Left renal cortex interstitium (tissue), 4 donors: ENCODE results near the gene NLGN1. TPM values are rescaled to one million over a fixed set of nuclear protein-coding genes. Genes with fewer than 3 reads are reported as not detected.
"Not testable (repeated sequence)": the region's sequence is repeated elsewhere in the genome, so short reads cannot be mapped to it uniquely, and the experiment has no call there.

Experiments used
- DNase-seq, 4 donors: peaks; one replicate each; pipeline ENCODE4 v3.0.0-alpha.2; 2013; ENCODE audit warnings: low read depth in 4 of 4, low spot score in 2 of 4, missing footprints in 1 of 4
- polyA plus RNA-seq, 4 donors: library from polyadenylated mRNA; unstranded; fragments of 120-200 nt; gene quantifications; one replicate each; pipeline ENCODE4 v1.2.1, GENCODE V29; 2013; ENCODE audit not compliant: insufficient read length in 4 of 4

NLGN1 gene
- polyA plus RNA-seq, 4 donors: 1.7 to 3.9 (median 2.8) TPM

DNA sequence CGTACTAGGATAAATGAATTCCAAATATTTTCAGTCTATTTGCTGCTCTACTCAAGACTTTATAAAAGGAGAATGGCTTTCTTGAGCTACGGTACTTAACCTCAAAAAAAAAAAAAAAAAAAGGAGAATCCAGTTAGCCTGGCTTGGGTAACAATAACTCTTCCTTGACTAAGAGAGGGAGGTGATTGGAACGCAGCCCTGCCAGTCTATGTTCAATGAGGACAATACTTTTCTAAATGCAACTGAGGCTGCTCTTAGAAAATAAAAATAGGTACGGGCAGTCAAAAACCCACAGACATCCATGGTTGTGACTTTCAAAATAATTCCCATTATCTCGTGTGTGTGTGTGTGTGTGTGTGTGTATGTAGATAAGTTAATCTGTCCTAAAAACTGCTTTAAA lies 799.9 kb downstream of the NLGN1 start:
- DNase-seq: no peak

DNA sequence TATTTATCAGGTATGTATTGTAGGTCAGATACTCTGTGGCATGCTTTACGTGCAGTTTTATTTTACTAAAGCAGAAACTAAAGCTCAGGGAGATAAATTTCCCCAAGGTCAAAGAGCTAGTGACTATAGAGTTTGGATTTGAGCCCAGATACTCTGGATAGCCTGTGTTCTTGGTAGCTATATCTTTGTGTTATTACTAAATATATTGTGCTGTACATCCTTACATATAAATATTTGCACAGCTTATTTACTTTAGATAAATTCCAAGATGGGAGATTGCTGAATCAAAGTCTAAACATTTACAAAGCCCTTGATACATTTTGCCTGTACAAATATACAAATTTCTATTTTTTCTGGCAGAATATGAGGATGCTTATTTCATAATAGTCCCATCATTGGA lies 800.7 kb downstream of the NLGN1 start:
- DNase-seq: peak in 1 of 4 donors; percentile 31

DNA sequence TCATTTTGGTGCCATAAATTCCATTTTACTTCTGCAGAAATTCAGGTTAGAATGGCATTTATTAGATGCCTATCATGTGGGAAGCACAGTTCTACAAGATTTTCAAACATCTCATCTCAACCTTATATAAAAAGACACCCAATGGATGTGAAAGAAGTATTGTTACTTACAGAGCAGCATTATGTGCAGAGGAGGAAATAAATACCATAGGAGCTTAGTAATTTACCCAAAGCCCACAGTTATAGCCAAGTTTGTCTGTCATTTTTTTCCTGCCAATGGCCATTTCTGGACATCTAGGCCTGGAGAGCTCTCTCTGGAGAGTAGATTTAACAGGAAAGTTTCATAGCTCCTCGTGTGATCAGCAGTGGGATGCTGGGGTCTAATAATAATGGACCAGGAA lies 802.2 kb downstream of the NLGN1 start:
- no peak for DNase-seq

DNA sequence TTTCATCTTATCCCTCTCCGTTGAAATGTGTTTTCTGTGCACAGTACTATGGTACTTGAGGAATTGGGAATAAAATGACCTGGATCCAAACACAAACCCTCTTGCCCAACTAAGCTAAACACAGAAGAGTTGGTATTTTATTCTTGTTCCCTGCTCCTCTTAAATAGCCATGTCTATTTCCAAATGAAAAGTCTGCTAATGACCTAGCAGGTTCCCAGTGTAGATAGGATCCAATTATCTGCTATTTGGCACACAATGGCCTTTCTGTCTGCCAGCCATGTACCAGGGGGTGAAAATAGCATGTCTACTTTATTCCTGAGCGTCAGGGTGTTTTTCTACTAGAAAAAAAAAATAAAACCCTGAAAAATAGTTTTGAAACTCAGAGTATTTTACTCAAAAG lies 804.6 kb downstream of the NLGN1 start:
- DNase-seq: no peak

DNA sequence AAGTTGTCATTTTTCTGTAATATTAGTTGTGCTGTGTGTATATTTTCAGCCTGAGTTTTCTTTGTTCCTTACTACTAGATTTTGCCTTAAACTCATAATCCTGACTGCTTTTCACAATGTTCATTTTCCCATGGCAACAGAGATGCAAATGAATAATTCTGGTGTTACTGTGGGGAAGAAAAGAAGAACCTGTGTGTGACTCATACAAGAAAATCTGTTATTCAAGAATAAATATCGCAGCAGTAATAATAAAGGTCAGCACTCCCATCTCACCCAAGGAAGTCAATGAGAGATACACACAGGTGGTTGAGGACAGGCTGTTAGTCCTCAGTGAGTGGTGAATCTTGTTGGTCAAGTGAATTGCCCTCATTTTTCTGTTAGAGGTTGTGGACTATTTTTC lies 805.0 kb downstream of the NLGN1 start:
- no peak for DNase-seq

DNA sequence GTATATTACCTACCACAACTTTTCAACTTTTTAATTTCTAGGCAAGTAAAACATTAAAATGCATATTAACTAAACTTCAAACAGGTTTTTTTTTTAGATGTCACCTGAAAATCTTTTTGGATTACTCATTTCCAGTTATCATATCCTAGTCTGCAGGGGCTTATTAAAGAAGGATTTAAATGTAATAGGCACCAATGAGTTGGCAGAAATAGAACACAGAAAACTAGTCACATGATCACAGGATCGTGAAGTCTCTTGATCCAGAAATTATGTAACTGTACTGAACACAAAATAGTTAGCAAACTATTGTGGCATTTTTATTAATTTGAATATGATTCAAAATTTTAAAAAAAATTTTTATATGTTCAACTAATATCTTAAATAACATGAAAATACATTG lies 807.2 kb downstream of the NLGN1 start:
- no peak for DNase-seq

DNA sequence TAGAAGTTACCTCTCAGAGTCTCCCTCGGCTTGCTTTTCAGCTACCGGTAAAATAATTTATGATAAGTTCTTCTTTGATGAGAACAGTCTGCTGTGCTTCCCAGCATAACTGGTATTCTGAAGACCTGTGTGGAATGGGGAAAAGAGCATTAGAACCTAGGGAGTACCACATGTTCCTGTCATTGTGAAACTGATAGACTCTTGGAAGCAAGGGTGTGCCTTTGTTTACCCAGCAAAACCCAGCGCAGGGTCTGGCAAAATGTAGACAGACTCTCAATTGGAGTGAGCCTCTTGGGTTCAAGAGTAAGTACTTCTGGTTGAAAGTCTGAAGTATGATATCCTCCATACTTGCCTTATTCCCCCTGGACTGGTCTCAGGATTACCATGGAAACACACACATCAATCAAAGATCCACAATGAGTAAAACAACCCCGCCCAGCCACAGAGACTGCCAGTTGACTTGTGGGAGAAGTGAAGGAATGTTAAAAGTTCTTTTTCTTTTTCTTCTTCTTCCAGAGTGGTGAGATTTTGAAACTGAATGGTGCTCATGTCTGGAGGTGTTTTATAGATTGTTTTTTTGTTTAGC lies 809.2 kb downstream of the NLGN1 start:
- DNase-seq: no peak

DNA sequence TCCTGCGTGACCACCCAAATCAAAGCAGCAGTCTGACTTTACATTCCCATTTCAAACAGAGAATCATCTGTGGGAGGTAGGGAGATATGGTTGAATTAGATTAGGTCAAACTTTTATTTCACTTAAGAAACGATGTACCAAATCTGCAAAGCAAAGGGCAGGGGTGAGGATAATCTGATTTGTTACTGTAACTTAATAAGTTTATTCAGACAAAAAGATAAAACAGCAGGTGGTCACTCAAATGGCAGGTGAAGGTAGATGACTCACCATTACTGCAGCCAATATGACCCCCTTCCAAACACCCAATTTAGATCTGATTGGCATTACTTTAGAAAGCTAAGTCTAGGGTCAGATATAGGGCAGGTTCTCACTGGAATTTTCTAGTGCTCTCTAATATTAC lies 810.6 kb downstream of the NLGN1 start:
- DNase-seq: no peak

DNA sequence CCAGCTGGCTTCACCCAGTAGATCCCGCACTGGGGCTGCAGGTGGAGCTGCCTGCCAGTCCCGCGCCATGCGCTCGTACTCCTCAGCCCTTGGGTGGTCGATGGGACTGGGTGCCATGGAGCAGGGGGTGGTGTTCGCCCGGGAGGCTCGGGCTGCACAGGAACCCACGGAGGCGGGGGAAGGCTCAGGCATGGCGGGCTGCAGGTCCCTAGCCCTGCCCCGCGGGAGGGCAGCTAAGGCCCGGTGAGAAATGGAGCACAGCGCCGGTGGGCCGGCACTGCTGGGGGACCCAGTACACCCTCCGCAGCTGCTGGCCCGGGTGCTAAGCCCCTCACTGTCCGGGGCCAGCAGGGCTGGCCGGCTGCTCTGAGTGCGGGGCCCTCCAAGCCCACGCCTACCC lies 814.4 kb downstream of the NLGN1 start:
- DNase-seq: not testable (repeated sequence)

DNA sequence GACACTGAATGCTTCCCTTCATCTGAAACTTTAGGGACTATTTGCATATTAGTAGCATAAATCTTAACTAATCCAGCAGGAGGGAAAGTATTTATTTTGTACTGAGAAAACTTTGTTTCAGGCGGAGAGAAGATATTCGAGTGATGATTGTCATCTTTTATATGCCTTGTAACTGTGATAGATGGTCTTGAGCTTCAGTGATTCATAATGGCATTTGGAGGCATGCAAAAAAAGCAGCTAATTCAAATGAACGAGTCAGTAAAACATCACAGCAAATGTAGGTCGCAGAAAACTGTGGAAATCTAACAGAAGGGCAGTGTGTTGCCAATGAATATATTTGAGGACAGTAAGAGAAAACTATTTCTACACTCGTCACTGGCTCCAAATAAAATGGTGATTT lies 817.9 kb downstream of the NLGN1 start:
- DNase-seq: no peak

DNA sequence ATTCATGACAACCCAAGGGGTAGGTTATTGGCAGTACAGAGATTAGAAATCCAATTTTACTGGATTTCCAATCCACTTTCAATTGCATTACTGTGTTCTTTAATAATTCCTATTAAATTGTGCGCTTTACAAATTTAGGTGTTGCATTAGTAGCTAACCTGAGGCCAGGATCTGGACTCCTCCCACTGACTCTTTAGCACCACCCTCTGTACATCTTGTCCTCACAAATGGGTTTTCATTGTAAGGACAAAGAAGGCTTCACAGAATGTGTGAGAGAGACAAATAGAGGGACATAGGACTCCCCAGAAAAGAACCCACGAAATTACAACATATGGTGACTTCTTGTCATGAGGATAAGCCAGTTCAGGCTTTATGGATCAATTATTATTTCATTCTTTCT lies 818.5 kb downstream of the NLGN1 start:
- no peak for DNase-seq

DNA sequence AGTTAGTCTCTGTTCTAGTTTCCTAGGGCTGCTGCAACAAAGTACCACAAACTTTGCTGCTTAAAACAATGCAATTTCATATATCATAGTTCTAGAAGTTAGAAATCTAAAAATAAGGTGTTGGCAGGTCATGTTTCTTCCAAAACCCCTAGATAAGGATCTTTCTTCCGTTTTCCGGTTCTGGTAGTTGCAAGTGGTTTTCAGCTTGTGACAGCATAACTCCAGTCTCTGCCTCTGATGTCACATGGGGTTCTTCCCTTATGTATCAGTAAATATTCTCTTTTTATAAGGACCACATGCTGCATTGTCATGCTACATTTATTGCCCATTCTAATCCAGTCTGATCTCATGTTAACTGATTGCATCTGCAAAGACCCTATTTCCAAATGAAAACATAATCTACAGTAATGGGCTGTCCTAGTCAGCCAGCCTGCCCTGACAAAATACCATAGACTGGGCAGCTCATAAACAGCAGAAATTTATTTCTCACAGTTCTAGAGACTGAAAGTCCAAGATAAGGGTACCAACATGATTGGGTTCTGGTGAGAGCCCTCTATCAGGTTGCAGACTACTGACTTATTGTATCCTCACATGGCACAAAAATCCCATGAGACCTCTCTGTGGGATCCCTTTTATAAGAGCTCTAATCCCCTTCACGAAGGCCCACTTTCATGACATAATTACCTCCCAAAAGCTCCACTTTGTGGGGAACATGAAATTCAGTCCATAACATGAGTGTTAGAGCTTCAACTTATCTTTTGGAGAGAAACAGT lies 819.6 kb downstream of the NLGN1 start:
- no peak for DNase-seq

DNA sequence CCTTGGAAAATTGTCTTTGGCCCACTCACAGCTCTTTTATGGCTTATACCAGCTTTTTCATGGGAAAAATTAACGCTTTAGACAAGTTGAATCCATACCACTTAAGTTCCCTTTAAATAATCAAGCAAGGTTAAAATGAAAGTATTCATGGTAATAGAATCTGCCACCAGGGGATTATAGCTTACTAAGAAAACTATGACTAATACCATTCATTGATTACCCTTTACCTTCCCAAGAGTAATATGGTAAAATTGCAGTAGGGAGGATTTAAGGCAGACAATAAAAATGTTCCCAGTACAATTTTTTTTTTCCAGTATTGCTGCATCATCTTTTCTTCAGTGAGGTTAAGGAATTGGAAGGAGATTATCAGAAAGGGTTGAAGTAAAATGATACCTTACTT lies 820.5 kb downstream of the NLGN1 start:
- no peak for DNase-seq

DNA sequence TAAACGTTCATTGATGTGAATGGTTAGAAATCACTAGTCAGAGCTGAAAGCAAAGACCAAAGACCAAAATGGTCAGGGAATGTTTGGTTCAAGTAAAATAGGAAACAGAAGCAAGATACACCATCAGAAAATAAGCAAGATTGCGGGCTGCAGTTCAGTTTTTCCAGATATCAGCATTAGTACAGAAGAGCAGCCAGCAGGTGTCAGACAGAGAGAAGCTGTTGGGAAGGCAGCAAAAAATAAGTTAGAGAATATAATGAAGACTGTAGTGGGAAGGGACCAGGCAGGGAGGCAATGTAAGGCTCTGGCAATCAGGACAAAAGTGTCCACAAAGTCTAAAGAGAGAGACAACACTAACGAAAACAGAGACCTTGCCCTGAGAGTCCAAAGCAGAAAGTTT lies 822.2 kb downstream of the NLGN1 start:
- DNase-seq: no peak

DNA sequence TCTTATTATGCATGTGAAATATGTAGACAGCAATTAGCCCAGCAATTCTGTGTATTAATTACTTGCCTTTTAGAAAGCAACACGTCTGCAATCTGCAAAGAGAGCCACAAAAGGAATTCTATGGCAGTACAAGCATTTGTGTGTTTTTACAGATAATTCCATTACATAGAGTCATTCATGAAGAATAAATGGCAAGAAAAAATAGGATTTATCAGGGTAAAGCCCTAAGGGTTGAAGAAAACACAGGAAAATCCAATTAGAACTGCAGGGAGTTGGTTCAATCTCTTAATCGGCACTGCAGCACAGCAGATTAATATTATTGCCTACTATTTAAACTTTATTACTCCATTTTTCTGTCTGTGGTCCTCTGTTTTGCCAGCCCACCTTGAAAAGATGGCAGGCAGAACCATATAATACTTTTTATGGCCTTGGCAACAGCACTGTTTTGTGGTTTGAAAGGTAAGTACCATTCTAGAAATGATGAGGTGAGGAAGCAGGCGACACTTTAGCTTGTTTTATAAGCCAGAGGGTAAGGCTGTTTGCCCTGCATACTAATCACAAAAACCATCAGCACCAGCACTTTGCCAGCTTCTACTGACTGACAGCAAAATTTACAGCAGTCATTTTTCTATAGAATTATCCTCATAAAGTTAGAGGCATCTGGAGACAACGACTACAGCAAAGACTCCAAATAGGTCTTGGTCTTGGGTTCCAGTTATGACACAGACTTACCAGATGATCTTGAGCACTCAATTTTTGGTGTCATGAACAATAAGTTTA lies 823.4 kb downstream of the NLGN1 start:
- DNase-seq: no peak

DNA sequence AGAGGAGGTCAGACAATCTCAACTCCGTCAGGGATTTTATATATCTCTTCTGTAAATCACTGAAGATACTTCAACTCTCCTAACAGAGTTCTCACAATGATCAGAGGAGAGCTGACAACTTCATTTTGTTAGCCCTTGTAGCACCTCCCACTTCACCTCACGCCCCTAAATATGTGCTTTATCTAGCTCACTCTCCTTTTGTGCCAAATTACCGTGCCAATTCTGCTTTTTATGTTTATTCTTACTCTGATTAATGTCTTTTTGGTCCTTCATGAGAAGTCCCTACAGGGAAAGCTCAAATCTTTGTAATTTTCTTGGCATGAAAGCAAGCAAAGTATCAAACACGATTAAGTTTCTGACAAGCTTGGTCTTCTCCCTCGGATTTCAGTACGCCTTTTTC lies 825.5 kb downstream of the NLGN1 start:
- DNase-seq: no peak

DNA sequence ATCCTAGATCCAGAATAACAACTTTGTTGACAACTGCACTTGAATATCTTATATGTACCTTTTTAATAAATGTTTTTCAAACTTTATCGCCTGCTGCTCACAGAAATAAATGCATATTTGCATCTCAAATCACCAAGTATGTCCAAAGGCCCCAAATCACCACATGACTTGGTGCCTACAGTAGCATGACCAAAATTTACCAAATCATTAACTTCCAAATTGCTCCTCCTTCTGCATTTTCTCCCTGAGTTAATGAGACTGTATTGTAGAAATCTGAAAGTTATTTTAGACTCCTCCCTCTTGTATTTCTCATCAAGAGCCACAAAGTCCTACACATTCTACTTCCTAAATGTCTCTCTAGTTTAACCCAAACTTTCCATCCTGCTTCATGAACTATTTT lies 826.1 kb downstream of the NLGN1 start:
- peak in 1 of 4 donors; percentile 28 for DNase-seq

DNA sequence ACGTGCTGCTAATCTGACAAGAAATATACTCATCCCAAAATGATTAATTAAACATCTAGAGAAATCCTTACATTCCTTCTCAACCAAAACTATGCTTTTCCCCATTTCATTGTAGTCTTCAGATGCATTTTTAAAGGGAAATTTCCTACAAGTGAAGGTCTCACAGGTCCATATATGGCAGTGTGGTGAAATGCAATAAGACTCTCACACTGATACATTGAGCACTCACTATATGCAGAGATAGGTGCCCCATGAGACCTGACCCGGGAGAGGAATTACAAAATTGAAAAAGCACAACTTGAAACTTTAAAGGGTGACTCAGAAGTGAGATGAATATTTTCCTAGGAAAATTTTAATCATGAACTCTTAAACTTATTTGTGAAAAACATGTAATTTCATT lies 832.4 kb downstream of the NLGN1 start:
- no peak for DNase-seq

DNA sequence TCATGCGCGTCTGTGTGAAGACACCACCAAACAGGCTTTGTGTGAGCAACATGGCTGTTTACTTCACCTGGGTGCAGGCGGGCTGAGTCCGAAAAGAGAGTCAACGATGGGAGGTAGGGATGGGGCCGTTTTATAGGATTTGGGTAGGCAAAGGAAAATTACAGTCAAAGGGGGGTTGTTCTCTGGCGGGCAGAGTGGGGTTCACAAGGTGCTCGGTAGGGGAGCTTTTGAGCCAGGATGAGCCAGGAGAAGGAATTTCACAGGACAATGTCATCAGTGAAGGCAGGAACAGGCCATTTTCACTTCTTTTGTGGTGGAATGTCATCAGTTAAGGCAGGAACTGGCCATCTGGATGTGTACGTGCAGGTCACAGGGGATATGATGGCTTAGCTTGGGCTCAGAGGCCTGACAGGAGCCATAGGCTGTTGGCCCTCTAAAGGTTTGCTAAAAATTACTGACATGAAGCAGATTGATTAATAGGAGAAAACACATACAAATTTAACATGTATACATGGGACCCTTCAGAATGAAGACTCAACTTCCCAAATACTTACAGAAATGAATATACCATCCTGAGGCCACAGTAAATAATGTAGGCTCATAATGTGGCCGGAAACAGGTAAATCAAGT lies 834.6 kb downstream of the NLGN1 start:
- not testable (repeated sequence) for DNase-seq

DNA sequence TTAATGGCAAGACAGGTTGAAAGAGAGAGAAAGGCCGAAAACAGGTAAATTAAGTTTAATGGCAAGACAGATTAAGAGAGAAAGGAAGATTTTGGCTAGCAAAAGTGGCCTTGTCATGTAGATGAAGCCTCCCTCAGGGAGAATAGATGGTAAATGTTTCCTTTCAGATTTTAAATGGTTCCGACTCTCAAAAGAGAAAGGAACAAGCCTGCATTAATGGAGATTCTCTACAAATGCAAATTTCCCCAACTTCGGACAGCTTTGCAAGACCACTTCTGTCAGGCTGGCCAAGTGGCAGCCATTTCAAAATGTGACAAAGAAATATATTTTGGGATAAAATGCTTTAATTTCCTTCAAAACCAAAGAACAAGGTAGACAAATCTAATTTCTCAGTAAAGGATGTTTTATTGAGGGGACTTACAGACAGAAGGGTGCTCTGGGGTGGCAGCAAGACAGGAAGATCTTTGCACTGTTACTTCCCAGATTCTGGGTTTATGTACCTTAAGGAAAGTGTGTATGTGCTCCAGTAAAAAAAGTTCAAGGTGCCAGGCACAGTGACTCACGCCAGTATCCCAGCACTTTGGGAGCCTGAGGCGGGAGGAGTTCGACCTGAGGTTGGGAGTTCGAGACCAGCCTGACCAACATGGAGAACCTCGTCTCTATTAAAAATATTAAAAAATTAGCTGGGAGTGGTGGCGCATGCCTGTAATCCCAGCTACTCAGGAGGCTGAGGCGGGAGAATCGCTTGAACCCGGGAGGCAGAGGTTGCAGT lies 835.3 kb downstream of the NLGN1 start:
- no peak for DNase-seq

DNA sequence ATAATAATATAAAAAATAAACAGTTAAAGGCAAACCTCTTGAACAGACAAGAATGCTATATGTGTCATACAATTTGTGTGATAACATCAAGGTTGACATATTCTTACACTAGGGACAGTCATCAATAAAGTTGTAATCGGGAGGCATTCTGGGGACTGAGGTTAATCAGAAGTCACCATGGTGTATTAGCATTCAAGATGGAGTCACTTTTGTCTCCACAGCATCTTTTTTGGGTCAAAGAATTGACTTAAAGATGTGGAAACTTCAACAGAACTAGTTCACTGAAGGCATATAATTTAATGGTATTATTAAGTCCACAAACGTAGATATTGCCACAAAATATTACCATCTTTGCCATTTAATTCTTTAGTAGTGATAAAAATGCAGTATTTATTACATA lies 836.0 kb downstream of the NLGN1 start:
- no peak for DNase-seq
